SK-N-SH treated with all-trans-retinoic acid at 6 μM for 48 hours (cell line): ENCODE results near the gene UTS2B.

Experiments used
- ARNTL ChIP-seq: fragments of 450-650 bp; formaldehyde crosslinking; IDR thresholded peaks from 2 replicates; pipeline ENCODE4 v1.5.0; 2020; ENCODE audit warnings: low read depth, mild to moderate bottlenecking, moderate library complexity, borderline replicate concordance
- CSDC2 ChIP-seq: fragments of 250-450 bp; sonication (Bioruptor Pico); IDR thresholded peaks from 2 replicates; pipeline ENCODE4 v1.5.0; 2020; ENCODE audit warnings: mild to moderate bottlenecking, moderate library complexity
- OSR1 ChIP-seq: fragments of 250-450 bp; sonication (Bioruptor Pico); IDR thresholded peaks from 2 replicates; pipeline ENCODE4 v1.8.0; 2022; ENCODE audit warnings: moderate library complexity, mild to moderate bottlenecking, inconsistent platforms
- RARB ChIP-seq: fragments of 250-450 bp; sonication (Bioruptor Pico); IDR thresholded peaks from 2 replicates; pipeline ENCODE4 v1.8.0; 2021; ENCODE audit warnings: mild to moderate bottlenecking, moderate library complexity
- TCF4 ChIP-seq: fragments of 250-450 bp; sonication (Bioruptor Pico); IDR thresholded peaks from 2 replicates; pipeline ENCODE4 v1.8.0; 2021; ENCODE audit warnings: mild to moderate bottlenecking, moderate library complexity, borderline replicate concordance
- ZFP3 ChIP-seq: fragments of 250-450 bp; sonication (Bioruptor Pico); IDR thresholded peaks from 2 replicates; pipeline ENCODE4 v1.5.0; 2020; ENCODE audit warnings: mild to moderate bottlenecking, moderate library complexity
- ZNF8 ChIP-seq: fragments of 450-650 bp; formaldehyde crosslinking; IDR thresholded peaks from 2 replicates; pipeline ENCODE4 v1.5.0; 2020; ENCODE audit warnings: mild to moderate bottlenecking, moderate library complexity
- TF ChIP-seq, protein P1 (sequence below): fragments of 250-450 bp; sonication (Bioruptor Pico); IDR thresholded peaks from 2 replicates; pipeline ENCODE4 v1.5.0; 2020; ENCODE audit warnings: mild to moderate bottlenecking, moderate library complexity
- TF ChIP-seq, protein P2 (sequence below): fragments of 250-450 bp; sonication (Bioruptor Pico); IDR thresholded peaks from 2 replicates; pipeline ENCODE4 v1.8.0; 2020; ENCODE audit warnings: mild to moderate bottlenecking, moderate library complexity, borderline replicate concordance

DNA sequence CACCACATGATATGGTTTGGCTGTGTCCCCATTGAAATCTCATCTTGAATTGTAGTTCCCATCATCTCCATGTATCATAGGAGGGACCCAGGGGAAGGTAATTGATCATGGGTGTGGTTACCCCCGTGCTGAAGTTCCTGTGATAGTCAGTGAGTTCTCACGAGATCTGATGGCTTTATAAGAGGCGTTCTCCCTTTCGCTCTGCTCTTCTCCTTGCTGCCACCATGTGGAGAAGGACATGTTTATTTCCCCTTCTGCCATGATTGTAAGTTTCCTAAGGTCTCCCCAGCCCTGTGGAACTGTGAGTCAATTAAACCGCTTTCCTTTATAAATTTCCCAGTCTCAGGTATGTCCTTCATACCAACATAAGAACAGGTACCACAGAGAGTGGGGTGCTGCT is 109.4 kb downstream of the UTS2B start:
- TF ChIP-seq, protein P1, sequence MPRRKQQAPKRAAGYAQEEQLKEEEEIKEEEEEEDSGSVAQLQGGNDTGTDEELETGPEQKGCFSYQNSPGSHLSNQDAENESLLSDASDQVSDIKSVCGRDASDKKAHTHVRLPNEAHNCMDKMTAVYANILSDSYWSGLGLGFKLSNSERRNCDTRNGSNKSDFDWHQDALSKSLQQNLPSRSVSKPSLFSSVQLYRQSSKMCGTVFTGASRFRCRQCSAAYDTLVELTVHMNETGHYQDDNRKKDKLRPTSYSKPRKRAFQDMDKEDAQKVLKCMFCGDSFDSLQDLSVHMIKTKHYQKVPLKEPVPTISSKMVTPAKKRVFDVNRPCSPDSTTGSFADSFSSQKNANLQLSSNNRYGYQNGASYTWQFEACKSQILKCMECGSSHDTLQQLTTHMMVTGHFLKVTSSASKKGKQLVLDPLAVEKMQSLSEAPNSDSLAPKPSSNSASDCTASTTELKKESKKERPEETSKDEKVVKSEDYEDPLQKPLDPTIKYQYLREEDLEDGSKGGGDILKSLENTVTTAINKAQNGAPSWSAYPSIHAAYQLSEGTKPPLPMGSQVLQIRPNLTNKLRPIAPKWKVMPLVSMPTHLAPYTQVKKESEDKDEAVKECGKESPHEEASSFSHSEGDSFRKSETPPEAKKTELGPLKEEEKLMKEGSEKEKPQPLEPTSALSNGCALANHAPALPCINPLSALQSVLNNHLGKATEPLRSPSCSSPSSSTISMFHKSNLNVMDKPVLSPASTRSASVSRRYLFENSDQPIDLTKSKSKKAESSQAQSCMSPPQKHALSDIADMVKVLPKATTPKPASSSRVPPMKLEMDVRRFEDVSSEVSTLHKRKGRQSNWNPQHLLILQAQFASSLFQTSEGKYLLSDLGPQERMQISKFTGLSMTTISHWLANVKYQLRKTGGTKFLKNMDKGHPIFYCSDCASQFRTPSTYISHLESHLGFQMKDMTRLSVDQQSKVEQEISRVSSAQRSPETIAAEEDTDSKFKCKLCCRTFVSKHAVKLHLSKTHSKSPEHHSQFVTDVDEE: no peak
- TF ChIP-seq TCF4 (CRISPR knock-in tag) (no peak), RARB (CRISPR knock-in tag) (no peak), CSDC2 (no peak), ARNTL (CRISPR knock-in tag) (no peak), ZFP3 (CRISPR knock-in tag) (no peak), OSR1 (CRISPR knock-in tag) (no peak), ZNF8 (CRISPR knock-in tag) (no peak)
- TF ChIP-seq, protein P2, sequence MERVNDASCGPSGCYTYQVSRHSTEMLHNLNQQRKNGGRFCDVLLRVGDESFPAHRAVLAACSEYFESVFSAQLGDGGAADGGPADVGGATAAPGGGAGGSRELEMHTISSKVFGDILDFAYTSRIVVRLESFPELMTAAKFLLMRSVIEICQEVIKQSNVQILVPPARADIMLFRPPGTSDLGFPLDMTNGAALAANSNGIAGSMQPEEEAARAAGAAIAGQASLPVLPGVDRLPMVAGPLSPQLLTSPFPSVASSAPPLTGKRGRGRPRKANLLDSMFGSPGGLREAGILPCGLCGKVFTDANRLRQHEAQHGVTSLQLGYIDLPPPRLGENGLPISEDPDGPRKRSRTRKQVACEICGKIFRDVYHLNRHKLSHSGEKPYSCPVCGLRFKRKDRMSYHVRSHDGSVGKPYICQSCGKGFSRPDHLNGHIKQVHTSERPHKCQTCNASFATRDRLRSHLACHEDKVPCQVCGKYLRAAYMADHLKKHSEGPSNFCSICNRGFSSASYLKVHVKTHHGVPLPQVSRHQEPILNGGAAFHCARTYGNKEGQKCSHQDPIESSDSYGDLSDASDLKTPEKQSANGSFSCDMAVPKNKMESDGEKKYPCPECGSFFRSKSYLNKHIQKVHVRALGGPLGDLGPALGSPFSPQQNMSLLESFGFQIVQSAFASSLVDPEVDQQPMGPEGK (CRISPR knock-in tag): no peak
